PC-3 (cell line): ENCODE results near the gene CHAD.

Experiments
- EZH2 ChIP-seq: fragments of 300-600 bp; sonication (generic); IDR thresholded peaks from one replicate; pipeline ENCODE4 v1.6.1; 2017; ENCODE audit warnings: antibody characterized with exemption, mild to moderate bottlenecking, low read length; ENCODE audit not compliant: unreplicated experiment
- TF ChIP-seq, protein P1 (sequence below): fragments of 300-600 bp; sonication (generic); conservative IDR thresholded peaks from 2 replicates; pipeline ENCODE4 v1.5.1; 2017; ENCODE audit warnings: antibody characterized with exemption, low read depth, mild to moderate bottlenecking, low read length

DNA sequence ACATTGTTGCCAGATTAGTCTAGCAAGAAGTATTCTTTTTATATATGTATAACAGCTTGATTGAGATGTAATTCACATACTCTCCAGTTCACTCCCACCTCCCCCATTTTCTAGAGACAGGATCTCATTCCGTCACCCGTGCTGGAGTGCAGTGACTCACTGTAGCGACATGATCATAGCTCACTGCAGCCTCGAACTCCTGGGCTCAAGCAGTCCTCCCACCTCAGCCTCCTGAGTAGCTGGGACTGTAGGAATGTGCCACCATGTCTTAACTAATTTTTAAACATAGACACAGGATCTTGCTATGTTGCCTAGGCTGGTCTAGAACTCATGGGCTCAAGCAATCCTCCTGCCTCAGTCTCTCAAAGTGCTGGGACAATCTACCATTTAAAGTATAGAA lies 6.7 kb upstream of the CHAD start:
- TF ChIP-seq, protein P1, sequence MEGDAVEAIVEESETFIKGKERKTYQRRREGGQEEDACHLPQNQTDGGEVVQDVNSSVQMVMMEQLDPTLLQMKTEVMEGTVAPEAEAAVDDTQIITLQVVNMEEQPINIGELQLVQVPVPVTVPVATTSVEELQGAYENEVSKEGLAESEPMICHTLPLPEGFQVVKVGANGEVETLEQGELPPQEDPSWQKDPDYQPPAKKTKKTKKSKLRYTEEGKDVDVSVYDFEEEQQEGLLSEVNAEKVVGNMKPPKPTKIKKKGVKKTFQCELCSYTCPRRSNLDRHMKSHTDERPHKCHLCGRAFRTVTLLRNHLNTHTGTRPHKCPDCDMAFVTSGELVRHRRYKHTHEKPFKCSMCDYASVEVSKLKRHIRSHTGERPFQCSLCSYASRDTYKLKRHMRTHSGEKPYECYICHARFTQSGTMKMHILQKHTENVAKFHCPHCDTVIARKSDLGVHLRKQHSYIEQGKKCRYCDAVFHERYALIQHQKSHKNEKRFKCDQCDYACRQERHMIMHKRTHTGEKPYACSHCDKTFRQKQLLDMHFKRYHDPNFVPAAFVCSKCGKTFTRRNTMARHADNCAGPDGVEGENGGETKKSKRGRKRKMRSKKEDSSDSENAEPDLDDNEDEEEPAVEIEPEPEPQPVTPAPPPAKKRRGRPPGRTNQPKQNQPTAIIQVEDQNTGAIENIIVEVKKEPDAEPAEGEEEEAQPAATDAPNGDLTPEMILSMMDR, result no peak
- no peak for TF ChIP-seq EZH2
